Heart left ventricle (tissue), 13 donors: ENCODE measurements around the gene CDH23.

ENCODE experiments used
- POLR2A ChIP-seq, 2 donors: fragments of 450-650 bp; IDR thresholded peaks; one replicate each; pipeline ENCODE4 v1.6.1; 2017; ENCODE audit warnings: antibody characterized with exemption in 2 of 2, mild to moderate bottlenecking in 2 of 2, moderate library complexity in 2 of 2
- TF ChIP-seq, protein P1 (sequence below), 12 donors: fragments of 200-600 bp; sonication (generic) in 4 of 12; IDR thresholded peaks; one replicate each; pipeline versions ENCODE4 v1.5.0 to v1.8.0; 2018 to 2022; ENCODE audit warnings: antibody characterized with exemption in 12 of 12, mild to moderate bottlenecking in 5 of 12
- donor health status: ischemic (EF 13 %, LVEDD 7.1; RV severe dilation, severe dysfunction).
- donor health status: DM: no; HTN: yes; CAD: no.
- donor health status: DM: no; HTN: no; CAD: no.
- donor health status: ischemic (EF 25% LVEDD 6.9; RV normal size, moderate dysfunction).
- donor health status: ischemic (EF 25% LVEDD 5.7; RV mildly dilated, moderate dysfunction).
- donor health status: ischemic (EF 35%, LVEDD 5.7; RV mildly dilated, moderate dysfunction).
- donor health status: nonischemic (EF 11% LVEDD 7.7; RV severe dilation, severe dysfunction).
- donor health status: DM: yes; HTN: yes; CAD: no.
- donor health status: PGD.
- donor health status: ischemic (EF 29% LVEDD 5.4; RV normal size, mild dysfunction).
- donor health status: nonischemic (EF 23%, LVEDD 6.1; RV moderate dilation, normal function).

DNA sequence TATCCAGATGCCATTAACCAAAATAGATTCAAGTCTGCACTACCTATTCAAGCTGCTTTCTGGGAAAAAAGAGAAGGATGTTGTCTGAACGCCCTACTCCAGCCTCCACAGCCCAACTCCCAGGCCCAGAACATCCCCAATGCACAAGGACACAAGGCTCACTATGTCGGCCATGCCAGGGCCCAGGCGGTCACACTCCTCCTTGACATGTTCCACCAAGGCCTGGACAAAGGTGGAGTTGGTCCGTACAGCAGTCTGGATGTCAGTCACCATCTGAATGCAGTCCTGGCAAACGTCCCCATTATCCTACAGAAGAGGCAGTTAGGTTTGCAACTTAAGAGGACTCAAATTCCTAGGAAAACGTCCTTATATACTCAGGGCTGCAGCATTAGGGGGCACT lies 431.1 kb downstream of the CDH23 start:
- TF ChIP-seq, protein P1, sequence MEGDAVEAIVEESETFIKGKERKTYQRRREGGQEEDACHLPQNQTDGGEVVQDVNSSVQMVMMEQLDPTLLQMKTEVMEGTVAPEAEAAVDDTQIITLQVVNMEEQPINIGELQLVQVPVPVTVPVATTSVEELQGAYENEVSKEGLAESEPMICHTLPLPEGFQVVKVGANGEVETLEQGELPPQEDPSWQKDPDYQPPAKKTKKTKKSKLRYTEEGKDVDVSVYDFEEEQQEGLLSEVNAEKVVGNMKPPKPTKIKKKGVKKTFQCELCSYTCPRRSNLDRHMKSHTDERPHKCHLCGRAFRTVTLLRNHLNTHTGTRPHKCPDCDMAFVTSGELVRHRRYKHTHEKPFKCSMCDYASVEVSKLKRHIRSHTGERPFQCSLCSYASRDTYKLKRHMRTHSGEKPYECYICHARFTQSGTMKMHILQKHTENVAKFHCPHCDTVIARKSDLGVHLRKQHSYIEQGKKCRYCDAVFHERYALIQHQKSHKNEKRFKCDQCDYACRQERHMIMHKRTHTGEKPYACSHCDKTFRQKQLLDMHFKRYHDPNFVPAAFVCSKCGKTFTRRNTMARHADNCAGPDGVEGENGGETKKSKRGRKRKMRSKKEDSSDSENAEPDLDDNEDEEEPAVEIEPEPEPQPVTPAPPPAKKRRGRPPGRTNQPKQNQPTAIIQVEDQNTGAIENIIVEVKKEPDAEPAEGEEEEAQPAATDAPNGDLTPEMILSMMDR (IDR thresholded peaks at IDR 0.05): no peak
- TF ChIP-seq POLR2A (IDR thresholded peaks at IDR 0.05): no peak
